ENCODE data around the gene KIF26B. TPM values are rescaled to one million over a fixed set of nuclear protein-coding genes. Genes with fewer than 3 reads are reported as not detected.

KIF26B gene
- total RNA-seq, 1 donor from 2014 or later, result 5.1 TPM

DNA sequence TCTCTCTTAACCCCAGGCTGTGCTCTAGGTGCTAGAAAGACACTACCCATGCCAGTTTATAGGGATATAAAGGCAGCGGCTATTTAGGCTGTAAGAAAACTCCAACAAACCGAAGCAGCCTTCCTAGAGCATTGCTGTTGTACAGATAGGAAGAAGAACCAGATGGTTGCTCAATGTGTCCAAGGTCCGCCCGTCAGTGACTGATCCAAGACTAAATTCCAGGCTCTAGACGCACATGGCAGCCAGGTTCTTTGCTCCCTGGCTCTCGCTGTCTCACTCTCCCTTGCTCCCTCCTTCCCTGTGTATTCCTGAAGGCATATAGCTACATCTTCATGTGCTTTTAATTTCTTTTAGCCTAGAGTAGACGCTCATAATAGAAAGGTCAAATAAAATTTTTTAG lies 303.4 kb downstream of the KIF26B start:
- Mint-ChIP-seq H3K4me3 (ENCODE audit: low read depth) (no peak overlapping the region), H3K27me3 (no peaks in the 10 kb centered on the region), H3K27ac (no peak overlapping the region), H3K36me3 (ENCODE audit: insufficient read depth) (no peaks in the 10 kb centered on the region), H3K4me1 (ENCODE audit: low read depth) (peaks cover 3% of the 10 kb centered on the region), H3K9me3 (ENCODE audit: low read depth) (no peaks in the 10 kb centered on the region)
- TF ChIP-seq, protein P1, sequence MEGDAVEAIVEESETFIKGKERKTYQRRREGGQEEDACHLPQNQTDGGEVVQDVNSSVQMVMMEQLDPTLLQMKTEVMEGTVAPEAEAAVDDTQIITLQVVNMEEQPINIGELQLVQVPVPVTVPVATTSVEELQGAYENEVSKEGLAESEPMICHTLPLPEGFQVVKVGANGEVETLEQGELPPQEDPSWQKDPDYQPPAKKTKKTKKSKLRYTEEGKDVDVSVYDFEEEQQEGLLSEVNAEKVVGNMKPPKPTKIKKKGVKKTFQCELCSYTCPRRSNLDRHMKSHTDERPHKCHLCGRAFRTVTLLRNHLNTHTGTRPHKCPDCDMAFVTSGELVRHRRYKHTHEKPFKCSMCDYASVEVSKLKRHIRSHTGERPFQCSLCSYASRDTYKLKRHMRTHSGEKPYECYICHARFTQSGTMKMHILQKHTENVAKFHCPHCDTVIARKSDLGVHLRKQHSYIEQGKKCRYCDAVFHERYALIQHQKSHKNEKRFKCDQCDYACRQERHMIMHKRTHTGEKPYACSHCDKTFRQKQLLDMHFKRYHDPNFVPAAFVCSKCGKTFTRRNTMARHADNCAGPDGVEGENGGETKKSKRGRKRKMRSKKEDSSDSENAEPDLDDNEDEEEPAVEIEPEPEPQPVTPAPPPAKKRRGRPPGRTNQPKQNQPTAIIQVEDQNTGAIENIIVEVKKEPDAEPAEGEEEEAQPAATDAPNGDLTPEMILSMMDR (IDR thresholded peaks at IDR 0.05; ENCODE audit: unreplicated experiment), result no peak
- DNase-seq (ENCODE audit: low spot score, unreplicated experiment), result no peak

DNA sequence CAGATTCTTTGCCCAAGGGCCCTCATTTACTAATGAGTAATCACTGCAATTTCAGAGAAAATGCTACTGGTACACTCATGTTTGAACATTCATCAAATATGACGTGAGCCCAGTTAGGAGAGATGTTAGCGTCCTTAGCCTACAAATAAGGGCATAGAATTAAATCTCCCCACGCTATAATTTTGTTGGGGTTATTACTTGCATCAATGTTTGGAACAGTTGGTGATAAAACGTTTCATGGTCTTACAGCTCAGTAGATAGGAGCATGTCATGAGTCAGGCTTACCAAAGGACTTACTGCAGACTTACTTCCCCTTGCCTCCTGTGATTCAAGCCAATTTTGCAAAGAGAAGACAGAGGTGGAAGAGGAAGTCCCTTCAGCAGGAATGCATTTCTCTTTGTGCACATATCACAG lies 304.0 kb downstream of the KIF26B start:
- Mint-ChIP-seq H3K4me1 (ENCODE audit: low read depth) (peaks cover 3% of the 10 kb centered on the region), H3K36me3 (ENCODE audit: insufficient read depth) (no peaks in the 10 kb centered on the region), H3K27ac (no peak overlapping the region), H3K4me3 (ENCODE audit: low read depth) (no peak overlapping the region), H3K9me3 (ENCODE audit: low read depth) (no peaks in the 10 kb centered on the region), H3K27me3 (no peaks in the 10 kb centered on the region)
- no peak for DNase-seq (ENCODE audit: low spot score, unreplicated experiment)
- TF ChIP-seq, protein P1 (IDR thresholded peaks at IDR 0.05; ENCODE audit: unreplicated experiment), result no peak

DNA sequence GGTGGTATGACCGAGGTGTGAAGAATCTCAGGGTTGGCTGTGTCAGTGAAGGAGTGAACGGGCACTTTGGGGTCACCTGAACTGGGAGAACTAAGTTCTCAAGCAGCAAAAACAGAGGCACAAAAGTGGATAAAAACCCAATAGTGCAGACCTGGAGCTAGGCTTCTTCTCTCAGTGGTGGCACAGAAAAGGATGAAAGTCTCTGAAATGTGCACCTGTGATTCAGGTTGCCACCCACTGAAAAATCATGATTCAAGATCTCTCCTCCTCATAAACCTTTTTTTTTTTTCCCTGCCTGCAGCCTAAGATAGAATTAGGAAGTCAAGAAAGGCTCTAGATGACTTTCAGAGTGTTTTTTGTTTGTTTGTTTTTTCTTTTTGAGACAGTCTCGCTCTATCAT lies 304.8 kb downstream of the KIF26B start:
- peaks cover 3% of the 10 kb centered on the region for H3K4me1 Mint-ChIP-seq (ENCODE audit: low read depth)
- no peaks in the 10 kb centered on the region for H3K36me3 Mint-ChIP-seq (ENCODE audit: insufficient read depth)
- H3K27me3 Mint-ChIP-seq, result no peaks in the 10 kb centered on the region
- no peaks in the 10 kb centered on the region for H3K9me3 Mint-ChIP-seq (ENCODE audit: low read depth)
- H3K4me3 Mint-ChIP-seq (ENCODE audit: low read depth), result no peak overlapping the region
- DNase-seq (ENCODE audit: low spot score, unreplicated experiment), result no peak
- TF ChIP-seq, protein P1 (IDR thresholded peaks at IDR 0.05; ENCODE audit: unreplicated experiment), result no peak
- H3K27ac Mint-ChIP-seq, result no peak overlapping the region

DNA sequence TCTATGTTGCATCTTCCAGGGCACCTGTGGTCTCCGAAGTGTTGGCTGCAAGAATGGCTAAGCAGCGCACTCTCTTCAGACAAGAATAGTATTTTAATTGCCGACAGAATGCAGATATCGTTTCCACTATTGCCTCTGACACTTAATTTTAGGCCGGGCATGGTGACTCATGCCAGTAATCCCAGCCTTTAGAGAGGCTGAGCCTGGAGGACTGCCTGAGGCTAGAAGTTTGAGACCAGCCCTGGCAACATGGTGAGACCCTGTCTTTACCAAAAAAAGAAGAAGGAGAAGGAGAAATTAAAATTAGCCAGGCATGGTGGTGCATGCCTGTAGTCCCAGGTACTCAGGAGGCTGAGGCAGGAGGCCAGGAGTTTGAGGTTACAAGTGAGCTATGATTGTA lies 306.9 kb downstream of the KIF26B start:
- Mint-ChIP-seq H3K4me3 (ENCODE audit: low read depth) (no peak overlapping the region), H3K27ac (no peak overlapping the region), H3K4me1 (ENCODE audit: low read depth) (no peaks in the 10 kb centered on the region), H3K36me3 (ENCODE audit: insufficient read depth) (no peaks in the 10 kb centered on the region), H3K9me3 (ENCODE audit: low read depth) (no peaks in the 10 kb centered on the region), H3K27me3 (no peaks in the 10 kb centered on the region)
- TF ChIP-seq, protein P1 (IDR thresholded peaks at IDR 0.05; ENCODE audit: unreplicated experiment), result no peak
- no peak for DNase-seq (ENCODE audit: low spot score, unreplicated experiment)

DNA sequence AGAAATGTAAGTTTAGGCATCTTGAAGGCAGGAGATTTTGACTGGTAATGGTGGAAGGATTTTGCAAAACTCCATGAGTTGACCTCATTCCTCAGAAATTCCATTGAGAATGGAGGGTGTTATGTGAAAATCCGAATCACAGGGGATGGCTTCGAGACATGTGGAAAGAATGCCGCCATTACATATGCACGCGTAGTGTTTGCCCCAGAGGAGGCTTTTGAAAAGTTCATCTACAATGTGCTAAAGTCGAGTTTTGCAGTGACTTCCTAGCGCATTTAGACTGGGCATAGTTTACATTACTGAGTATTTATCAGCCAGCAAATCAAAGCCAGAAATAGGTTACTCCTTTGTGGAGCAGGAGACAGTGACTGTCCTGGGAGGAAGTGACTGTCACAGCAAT lies 307.4 kb downstream of the KIF26B start:
- H3K27ac Mint-ChIP-seq, result no peak overlapping the region
- no peaks in the 10 kb centered on the region for H3K27me3 Mint-ChIP-seq
- H3K4me3 Mint-ChIP-seq (ENCODE audit: low read depth), result no peak overlapping the region
- DNase-seq (ENCODE audit: low spot score, unreplicated experiment), result no peak
- TF ChIP-seq, protein P1 (IDR thresholded peaks at IDR 0.05; ENCODE audit: unreplicated experiment), result no peak
- H3K36me3 Mint-ChIP-seq (ENCODE audit: insufficient read depth), result no peaks in the 10 kb centered on the region
- no peaks in the 10 kb centered on the region for H3K4me1 Mint-ChIP-seq (ENCODE audit: low read depth)
- no peaks in the 10 kb centered on the region for H3K9me3 Mint-ChIP-seq (ENCODE audit: low read depth)

Measured in progenitor cell of endocrine pancreas (in vitro differentiated cells).